ENCODE data around the gene TLR6.
A peak's percentile ranks its signal among the peaks of the same experiment; 100 is the strongest.

Gene TLR6

DNA sequence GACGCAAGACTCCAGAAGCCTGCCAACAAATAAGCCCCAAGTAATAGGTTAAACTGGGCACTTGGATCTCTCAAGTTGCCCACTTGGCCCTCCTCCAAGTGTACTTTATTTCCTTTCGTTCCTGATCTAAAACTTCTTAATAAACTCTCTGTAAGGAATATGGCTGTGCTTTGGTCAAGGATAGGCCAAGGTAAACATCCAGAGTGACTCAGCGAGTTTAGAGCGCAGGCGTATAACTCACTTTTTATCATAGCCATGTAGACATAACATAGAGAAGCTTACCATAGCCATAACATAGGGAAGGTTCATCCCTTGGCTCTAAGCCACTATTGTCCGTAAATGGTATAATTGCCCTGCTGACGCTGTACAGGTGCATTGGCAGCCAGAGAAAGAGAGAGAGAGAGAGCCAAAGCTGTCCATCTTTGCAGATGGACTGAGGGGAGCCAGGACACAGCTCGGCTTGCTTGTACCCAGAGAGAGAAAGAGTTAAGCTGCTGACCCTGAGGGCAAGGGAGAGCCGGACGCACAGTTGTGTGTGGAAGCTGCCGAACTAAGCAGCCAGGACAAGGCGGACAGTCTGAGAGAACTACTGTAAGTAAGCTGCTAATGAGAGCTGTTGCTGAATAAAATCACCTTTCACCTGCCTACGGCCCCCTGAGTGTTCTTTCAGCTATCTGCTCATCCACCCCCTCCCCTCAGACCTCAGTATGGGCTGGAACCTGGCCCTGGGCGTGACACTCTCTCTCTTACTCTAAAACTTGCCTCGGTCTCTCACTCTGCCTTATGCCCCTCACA is 53.9 kb downstream of the TLR6 start:
- DNase-seq (ENCODE audit: low read depth in 1 of 2, low spot score in 1 of 2) = no peak
- TF ChIP-seq SPI1 (IDR thresholded peaks at IDR 0.05; ENCODE audit: borderline replicate concordance, low read depth) = no peak
- no peak for TF ChIP-seq CTCF (IDR thresholded peaks at IDR 0.05; ENCODE audit: insufficient read depth, low read length)
- no peak for TF ChIP-seq REST (IDR thresholded peaks at IDR 0.05; ENCODE audit: insufficient replicate concordance, low read depth)
- TF ChIP-seq POLR2AphosphoS5 (IDR thresholded peaks at IDR 0.05; ENCODE audit: low read depth) = no peak
- TF ChIP-seq GABPA (IDR thresholded peaks at IDR 0.05; ENCODE audit: low read depth) = no peak
- no peaks in the 10 kb centered on the region for H3K27me3 ChIP-seq (ENCODE audit: insufficient read depth, poor library complexity, severe bottlenecking)
- H3K4me3 ChIP-seq (replicated peaks; ENCODE audit: insufficient read depth, low read length) = no peak overlapping the region
- H3K27ac ChIP-seq (replicated peaks) = no peak overlapping the region

DNA sequence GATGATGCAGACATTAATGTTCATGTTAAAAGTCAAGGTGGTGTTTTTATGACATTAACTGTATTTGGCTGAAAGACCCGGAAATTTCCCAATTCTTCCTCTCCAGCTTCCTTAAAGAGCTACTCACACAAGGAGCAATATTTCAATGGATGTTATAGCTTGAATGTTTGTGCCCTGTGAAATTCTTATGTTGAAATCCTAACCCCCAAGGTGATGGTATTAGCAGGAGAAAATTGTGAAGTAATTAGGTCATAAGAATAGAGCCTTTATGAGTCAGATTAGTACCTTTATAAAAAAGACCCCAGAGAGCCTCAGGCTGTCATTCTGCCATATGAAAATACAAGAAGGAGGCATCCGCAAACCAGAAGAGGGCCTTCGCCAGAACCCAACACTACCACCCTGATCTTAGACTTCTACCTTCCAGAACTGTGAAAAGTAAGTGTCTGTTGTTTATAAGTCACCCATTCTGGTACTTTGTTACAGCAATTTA is 55.6 kb downstream of the TLR6 start:
- H3K27ac ChIP-seq (replicated peaks) = peak overlapping the region; percentile 47; the same call in 1 of the 2 replicates
- H3K4me3 ChIP-seq (replicated peaks; ENCODE audit: insufficient read depth, low read length) = no peak overlapping the region
- no peaks in the 10 kb centered on the region for H3K27me3 ChIP-seq (ENCODE audit: insufficient read depth, poor library complexity, severe bottlenecking)
- TF ChIP-seq REST (IDR thresholded peaks at IDR 0.05; ENCODE audit: insufficient replicate concordance, low read depth) = no peak
- TF ChIP-seq GABPA (IDR thresholded peaks at IDR 0.05; ENCODE audit: low read depth) = no peak
- TF ChIP-seq CTCF (IDR thresholded peaks at IDR 0.05; ENCODE audit: insufficient read depth, low read length) = no peak
- no peak for TF ChIP-seq SPI1 (IDR thresholded peaks at IDR 0.05; ENCODE audit: borderline replicate concordance, low read depth)
- TF ChIP-seq POLR2AphosphoS5 (IDR thresholded peaks at IDR 0.05; ENCODE audit: low read depth) = no peak
- peak in 1 of 2 experiments; percentile 45 for DNase-seq (ENCODE audit: low read depth in 1 of 2, low spot score in 1 of 2)

GRCh38 chr4:38800366-38800765 is 56.3 kb downstream of the TLR6 start:
- DNase-seq (ENCODE audit: low read depth in 1 of 2, low spot score in 1 of 2) = no peak
- Histone ChIP-seq H3K27ac (replicated peaks) (peak overlapping the region; percentile 47; the same call in 1 of the 2 replicates), H3K27me3 (ENCODE audit: insufficient read depth, poor library complexity, severe bottlenecking) (no peaks in the 10 kb centered on the region), H3K4me3 (replicated peaks; ENCODE audit: insufficient read depth, low read length) (no peak overlapping the region)
- TF ChIP-seq REST (IDR thresholded peaks at IDR 0.05; ENCODE audit: insufficient replicate concordance, low read depth) (no peak), CTCF (IDR thresholded peaks at IDR 0.05; ENCODE audit: insufficient read depth, low read length) (no peak), GABPA (IDR thresholded peaks at IDR 0.05; ENCODE audit: low read depth) (no peak), SPI1 (IDR thresholded peaks at IDR 0.05; ENCODE audit: borderline replicate concordance, low read depth) (no peak), POLR2AphosphoS5 (IDR thresholded peaks at IDR 0.05; ENCODE audit: low read depth) (no peak)

Data from HL-60 (cell line).